ENCODE measurements around the gene PLEKHH1. TPM values are rescaled to one million over a fixed set of nuclear protein-coding genes. Genes with fewer than 3 reads are reported as not detected.

PLEKHH1 gene
- total RNA-seq, 4 donors from 2014 or later = 0.75 to 3.4 (median 2.5) TPM

GRCh38 chr14:67502867-67503266, 30.2 kb upstream of the PLEKHH1 start:
- Histone ChIP-seq H3K27me3 (no peaks in the 10 kb centered on the region), H3K4me3 (no peak overlapping the region), H3K4me1 (no peaks in the 10 kb centered on the region), H3K36me3 (no peaks in the 10 kb centered on the region), H3K27ac (no peak overlapping the region), H3K9me3 (no peaks in the 10 kb centered on the region)
- DNase-seq = no peak
- no peak for ATAC-seq
- in situ Hi-C loops (cut with MboI; ENCODE audit: low sequenced_read_pairs in 4 of 4) (no loop called here), intact Hi-C loops (cut with DNase I; ENCODE audit: low total_unique reads) (no loop called here)
- TF ChIP-seq POLR2A (IDR thresholded peaks at IDR 0.05) (no peak), CTCF (IDR thresholded peaks at IDR 0.05 in 4 of 5, conservative IDR thresholded peaks at IDR 0.05 in 1 of 5) (no peak)

- H3K36me3 ChIP-seq = no peaks in the 10 kb centered on the region
- H3K4me3 ChIP-seq = no peak overlapping the region
- no peak overlapping the region for H3K27ac ChIP-seq
- in situ Hi-C loops (cut with MboI; ENCODE audit: low sequenced_read_pairs in 4 of 4) (no loop called here), intact Hi-C loops (cut with DNase I; ENCODE audit: low total_unique reads) (no loop called here)
- ATAC-seq = no peak
- no peaks in the 10 kb centered on the region for H3K9me3 ChIP-seq
- no peak for TF ChIP-seq POLR2A (IDR thresholded peaks at IDR 0.05)
- no peak for TF ChIP-seq CTCF (IDR thresholded peaks at IDR 0.05 in 4 of 5, conservative IDR thresholded peaks at IDR 0.05 in 1 of 5)
- H3K27me3 ChIP-seq = no peaks in the 10 kb centered on the region
- H3K4me1 ChIP-seq = no peaks in the 10 kb centered on the region
- DNase-seq = no peak
Observed at GRCh38 chr14:67503331-67503730, 29.8 kb upstream of the PLEKHH1 start.

GRCh38 chr14:67505254-67505653, 27.8 kb upstream of the PLEKHH1 start:
- Histone ChIP-seq H3K27me3 (no peaks in the 10 kb centered on the region), H3K4me1 (no peaks in the 10 kb centered on the region), H3K27ac (no peak overlapping the region), H3K9me3 (no peaks in the 10 kb centered on the region), H3K4me3 (no peak overlapping the region), H3K36me3 (no peaks in the 10 kb centered on the region)
- no peak for ATAC-seq
- in situ Hi-C loops (cut with MboI; ENCODE audit: low sequenced_read_pairs in 4 of 4) = no loop called here
- TF ChIP-seq POLR2A (IDR thresholded peaks at IDR 0.05) (no peak), CTCF (IDR thresholded peaks at IDR 0.05 in 4 of 5, conservative IDR thresholded peaks at IDR 0.05 in 1 of 5) (no peak)
- DNase-seq = no peak
- intact Hi-C loops (cut with DNase I; ENCODE audit: low total_unique reads) = no loop called here

GRCh38 chr14:67508956-67509355, 24.1 kb upstream of the PLEKHH1 start:
- Histone ChIP-seq H3K27me3 (no peaks in the 10 kb centered on the region), H3K36me3 (no peaks in the 10 kb centered on the region), H3K27ac (no peak overlapping the region), H3K4me1 (no peaks in the 10 kb centered on the region), H3K4me3 (no peak overlapping the region), H3K9me3 (no peaks in the 10 kb centered on the region)
- ATAC-seq (no peak), DNase-seq (no peak)
- in situ Hi-C loops (cut with MboI; ENCODE audit: low sequenced_read_pairs in 4 of 4) = no loop called here
- intact Hi-C loops (cut with DNase I; ENCODE audit: low total_unique reads) = no loop called here
- TF ChIP-seq POLR2A (IDR thresholded peaks at IDR 0.05) (no peak), CTCF (IDR thresholded peaks at IDR 0.05 in 4 of 5, conservative IDR thresholded peaks at IDR 0.05 in 1 of 5) (no peak)

GRCh38 chr14:67510121-67510520, 23.0 kb upstream of the PLEKHH1 start:
- in situ Hi-C loops (cut with MboI; ENCODE audit: low sequenced_read_pairs in 4 of 4) = no loop called here
- no peaks in the 10 kb centered on the region for H3K36me3 ChIP-seq
- TF ChIP-seq POLR2A (IDR thresholded peaks at IDR 0.05) (no peak), CTCF (IDR thresholded peaks at IDR 0.05 in 4 of 5, conservative IDR thresholded peaks at IDR 0.05 in 1 of 5) (no peak)
- intact Hi-C loops (cut with DNase I; ENCODE audit: low total_unique reads) = no loop called here
- no peaks in the 10 kb centered on the region for H3K27me3 ChIP-seq
- H3K27ac ChIP-seq = no peak overlapping the region
- peaks cover 0 to 6% of the 10 kb centered on the region in 2 donors for H3K4me1 ChIP-seq
- no peak for DNase-seq
- no peaks in the 10 kb centered on the region for H3K9me3 ChIP-seq
- H3K4me3 ChIP-seq = no peak overlapping the region
- ATAC-seq = no peak
